NCI-H226 (cell line): ENCODE results near the gene ZNF740.
A peak's percentile ranks its signal among the peaks of the same experiment; 100 is the strongest.

Experiments used
- DNase-seq: peaks from one replicate; pipeline ENCODE4 v3.0.0-alpha.2; 2015

Gene ZNF740

DNA sequence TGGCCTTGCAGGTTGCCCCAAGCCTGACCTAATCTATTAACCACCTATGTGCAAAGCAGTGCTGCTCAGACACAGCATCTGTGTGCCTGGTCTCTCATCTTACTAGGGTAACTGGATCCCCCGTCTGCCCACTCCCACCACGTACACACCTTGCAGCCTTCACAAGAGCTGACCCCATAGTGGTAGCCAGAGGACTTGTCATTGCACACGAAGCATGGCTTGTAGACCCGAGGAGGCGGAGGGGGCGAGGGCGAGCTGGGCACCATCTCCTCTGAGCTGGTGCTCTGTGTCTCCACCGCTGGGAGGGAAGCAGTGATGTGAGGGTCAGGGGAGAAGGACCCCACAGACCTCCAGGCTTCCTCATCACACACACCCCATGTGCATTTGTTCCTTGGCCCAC is 35.0 kb downstream of the ZNF740 start:
- no peak for DNase-seq

DNA sequence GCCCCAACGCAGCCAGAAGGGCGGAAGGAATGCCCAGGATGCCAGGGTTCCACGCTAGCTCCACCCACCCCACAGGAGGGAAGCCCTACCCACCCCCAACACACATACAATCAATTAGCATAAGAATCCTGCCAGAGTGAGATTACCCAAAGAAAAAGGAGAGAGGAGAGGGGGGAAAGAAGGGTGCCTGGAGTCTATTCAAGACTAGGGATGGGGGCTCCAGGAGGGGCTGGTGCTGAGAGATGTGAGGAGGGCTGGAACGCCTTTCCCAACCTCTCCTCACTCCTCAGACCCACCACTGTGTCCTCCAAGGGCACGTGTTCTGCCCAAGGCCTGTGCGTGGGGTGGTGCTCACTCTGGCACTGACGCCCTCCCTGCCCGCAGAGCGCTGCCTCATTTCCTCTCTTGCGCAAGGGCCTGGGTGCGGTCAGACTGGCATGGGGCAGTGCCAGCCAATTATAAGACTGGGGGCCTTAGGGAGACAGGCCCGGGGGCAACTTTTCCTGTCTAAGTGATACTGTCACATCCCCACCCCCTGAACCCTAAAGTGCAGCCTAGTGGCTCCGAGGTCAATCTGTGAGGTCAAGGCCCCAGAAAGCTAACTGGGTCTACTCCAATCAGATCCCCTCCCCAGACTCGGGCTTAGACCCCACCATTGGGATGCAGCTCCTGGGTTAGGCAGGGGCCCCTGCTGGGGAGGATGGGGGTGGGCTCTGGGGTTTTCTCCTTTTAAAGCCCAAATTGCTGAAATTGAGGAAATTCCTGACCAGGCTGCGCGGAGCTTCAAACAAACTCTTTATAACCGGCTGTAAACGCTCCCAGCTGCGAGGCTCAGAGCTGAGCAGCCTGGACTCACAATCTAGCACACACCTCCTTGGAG is 36.8 kb downstream of the ZNF740 start:
- DNase-seq, result peak; percentile 78

DNA sequence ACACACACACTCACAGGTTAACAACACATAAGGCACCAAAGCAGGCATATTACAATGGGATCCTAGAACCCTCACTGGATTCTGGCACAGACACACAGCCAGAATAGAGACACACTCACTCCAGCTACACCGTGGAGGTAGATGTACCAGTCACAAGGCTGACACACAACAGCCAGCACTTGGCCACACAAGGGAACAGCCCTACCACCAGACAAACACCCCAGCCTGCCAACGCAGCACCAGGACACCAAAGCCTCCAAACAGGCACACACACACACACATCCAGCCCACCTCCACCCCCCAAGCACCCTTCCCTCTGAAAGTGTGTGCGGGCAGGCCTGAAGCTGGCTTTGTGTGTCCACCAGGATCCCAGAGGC is 37.4 kb downstream of the ZNF740 start:
- no peak for DNase-seq

DNA sequence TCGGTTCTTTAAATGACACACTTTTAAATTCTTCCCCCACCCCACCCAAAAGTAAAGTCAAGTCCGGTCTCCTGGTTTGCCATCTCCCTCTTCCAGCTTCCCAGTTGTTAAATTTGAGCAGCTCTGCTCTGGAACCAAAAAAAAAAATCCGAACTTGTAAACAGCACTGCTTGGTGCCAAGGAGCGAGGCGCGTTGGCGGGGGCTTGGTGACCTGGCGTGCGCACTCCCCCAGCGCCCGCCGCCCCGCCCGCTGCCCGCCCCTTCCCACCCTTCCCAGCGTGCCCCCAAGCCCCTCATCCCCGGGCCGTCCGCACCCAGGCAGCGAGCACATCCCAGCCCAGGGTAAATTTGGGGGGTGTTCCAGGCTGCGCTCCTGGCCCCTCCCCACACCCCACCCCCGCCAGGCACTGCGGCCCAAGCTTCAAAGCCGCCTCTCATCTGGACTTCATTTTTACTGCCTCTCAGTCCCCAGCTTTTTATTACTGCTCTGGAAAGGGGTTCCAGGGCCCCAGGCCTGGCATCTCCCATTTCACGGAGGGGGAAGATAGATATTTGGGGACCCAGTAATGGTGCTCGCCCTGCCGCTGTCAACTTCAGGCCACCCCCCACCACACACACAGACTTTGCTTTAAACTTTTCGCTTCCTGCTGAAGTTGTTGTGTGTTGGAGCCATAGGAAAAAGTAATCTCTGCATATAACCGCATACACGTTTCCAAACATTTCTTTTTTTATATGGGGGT is 38.2 kb downstream of the ZNF740 start:
- no peak for DNase-seq

DNA sequence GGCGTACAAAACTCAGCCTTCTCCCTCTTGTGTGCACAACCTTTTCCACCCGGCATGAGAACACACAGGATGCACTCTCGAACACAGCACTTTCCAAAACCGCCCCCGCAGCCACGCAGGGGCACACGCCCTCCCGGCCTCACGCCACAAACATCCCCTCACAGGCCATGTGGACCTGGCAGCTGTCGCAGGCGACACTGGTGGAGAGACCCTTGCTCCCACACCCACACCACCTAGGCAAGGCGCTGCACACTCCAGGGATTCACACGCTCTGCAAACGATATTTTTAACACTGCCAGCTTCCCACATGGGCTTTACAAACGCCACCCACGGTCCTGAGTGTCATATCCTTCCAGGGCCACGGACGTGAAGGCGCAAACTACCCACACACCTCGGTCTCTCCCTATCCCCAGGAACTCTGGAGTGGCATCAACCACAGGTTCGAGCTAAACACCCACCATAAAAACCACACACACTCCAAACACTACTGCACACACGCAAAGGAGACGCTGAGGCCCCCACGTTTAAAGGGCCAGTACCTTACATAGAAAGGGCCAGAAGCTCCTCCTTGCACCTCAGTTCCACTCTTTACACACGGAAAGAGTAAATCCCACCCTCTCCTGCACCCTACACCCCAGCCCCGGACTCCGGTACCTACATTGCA is 38.9 kb downstream of the ZNF740 start:
- DNase-seq, result no peak

DNA sequence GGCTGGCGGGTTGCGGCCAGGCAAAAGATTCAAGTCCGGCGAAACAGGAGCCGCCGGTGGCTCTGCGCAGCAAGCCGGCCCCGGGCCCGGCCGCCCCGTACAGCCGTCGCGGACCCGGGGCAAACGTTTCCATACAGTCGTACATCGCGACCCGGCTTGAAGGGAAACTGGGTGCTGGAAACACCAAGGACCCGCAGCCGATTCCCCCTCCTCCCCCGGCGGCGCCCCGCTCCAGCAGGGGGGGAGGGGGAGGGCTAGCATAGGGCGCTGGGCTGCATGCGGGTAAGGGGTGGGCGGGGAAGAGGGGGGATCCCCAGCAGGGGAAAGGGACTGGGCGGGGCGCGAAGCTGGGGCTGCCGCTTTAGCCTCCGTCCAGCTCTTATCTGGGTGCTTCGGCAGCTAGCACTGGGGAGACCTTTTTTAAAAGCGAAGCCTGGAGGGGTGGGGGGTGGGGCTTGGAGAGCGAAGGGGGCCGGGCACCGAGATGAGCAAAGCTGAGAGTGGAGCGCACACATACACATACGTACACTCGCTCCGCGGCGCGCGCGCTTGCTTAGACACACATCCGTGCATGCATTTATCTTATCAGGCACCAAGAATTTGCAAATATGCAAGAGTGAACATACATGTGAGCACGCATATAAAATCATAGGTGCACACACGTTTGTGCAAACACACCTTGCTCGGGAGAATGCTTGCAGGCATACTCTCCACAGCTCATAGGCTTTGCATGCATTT is 39.6 kb downstream of the ZNF740 start:
- peak; percentile 83 for DNase-seq

DNA sequence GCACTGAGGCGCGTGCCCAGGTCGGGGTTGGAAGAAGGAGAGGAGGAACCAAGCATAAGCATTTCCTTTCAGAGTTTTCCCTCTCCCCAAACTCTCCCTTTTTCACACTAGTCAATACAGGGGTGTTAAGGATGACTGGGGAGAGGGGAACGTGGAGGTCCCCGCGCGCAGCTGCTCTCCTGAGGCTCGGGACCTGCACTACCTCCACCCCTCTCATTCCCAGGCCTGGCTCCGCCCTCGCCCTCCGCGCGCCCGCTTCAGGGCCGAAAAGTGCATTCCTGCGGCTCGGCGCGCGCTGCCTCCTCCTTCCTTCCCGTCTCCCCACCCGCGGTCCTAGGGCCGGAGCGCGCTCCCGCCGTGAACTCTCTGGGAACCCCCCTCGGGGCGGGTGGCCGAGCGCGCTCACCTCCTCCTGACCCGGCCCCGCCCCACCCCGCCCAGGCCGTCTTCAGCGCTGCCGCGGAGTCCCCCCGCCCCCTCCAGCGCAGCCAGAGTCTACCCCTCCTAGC is 40.2 kb downstream of the ZNF740 start:
- peak; percentile 100 for DNase-seq

DNA sequence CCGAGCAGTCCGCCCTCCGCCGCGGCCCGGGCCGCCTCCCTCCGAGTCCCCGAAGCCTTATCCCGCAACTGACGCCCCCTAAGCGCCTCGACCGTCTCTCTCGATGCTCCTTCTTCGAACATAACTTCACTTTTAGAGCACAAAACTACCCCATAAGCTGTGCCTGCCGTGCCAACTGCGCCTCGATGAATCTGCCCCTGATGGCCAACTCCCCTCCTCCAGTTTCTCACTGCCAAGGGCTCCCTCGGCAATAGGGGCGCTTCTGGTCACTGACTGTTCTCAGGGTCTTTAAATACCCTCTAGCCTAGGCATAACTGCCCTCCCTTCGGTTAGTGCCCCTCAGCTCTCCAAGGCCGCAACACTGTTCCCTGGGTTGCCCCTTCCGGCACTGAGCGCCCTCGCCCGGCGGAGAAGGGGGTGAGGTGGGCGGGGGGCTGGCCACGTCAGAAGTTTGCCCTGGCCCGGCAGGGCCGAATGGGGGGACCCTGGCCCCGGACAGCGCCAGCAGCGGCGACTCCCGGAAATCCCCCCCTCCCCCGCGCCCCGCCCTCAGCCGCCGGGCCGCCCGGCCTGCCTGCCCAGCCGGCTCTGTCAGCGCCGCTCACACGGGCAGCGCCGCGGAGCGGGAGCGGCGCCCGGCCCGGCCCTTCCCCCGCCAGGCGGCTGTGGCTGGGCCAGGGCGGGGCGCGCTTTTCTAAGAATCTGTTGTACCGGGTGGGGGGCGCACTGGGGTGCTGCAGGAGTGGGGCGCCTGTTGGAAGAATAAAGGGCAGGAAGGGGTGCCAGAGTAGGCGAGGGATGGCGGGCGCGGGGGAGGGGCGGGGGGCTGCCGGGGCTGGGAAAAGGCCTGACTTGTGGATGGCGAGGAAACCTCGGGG is 40.9 kb downstream of the ZNF740 start:
- peak; percentile 77 for DNase-seq

DNA sequence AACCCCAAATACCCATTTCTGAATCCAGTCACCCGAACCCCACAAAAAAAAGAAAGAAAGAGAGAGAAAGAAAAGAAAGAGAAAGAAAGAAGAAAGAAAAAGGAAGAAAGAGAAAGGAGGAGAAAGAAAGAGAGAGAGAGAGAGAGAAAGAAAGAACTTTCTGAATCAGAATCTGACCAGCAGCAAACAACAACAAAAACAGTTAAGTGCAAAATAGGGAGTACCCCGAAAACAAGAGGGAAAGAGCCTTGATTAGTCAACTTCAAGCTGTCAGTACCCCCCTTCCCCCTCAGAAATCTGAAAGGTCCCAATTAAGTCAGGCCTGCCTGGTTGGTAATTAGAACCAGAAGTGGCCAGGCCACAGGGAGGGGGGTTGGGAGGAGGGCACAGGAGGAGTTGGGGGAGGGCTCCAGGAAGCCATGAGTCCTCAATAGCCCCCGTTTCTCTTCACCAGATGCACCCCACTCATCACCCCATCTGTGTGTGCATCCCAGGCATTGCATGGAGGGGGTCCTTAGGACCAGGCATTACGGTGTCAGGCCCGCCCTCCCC is 41.7 kb downstream of the ZNF740 start:
- DNase-seq, result no peak

DNA sequence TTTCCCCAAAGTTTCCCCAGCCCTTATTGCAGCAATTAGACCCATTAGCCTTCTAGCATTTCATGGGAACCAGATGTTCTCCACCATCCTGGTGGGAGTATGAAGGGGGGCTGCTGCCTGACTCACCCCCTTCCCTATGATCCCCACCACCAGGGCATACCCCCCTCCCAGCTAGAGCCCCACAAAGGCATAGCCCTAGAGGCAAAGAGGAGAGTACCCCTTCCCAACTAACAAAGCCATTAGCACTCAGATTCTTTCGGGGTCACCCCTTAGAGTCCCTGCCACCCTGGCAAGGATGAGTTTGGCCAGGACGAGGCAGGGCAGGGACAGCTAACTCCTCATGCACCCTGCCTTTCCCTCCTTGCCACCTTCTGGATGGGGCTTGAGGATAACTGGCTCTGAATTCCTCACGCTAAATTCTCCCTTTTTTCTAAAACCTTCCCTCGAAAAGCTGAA is 42.3 kb downstream of the ZNF740 start:
- DNase-seq, result no peak

DNA sequence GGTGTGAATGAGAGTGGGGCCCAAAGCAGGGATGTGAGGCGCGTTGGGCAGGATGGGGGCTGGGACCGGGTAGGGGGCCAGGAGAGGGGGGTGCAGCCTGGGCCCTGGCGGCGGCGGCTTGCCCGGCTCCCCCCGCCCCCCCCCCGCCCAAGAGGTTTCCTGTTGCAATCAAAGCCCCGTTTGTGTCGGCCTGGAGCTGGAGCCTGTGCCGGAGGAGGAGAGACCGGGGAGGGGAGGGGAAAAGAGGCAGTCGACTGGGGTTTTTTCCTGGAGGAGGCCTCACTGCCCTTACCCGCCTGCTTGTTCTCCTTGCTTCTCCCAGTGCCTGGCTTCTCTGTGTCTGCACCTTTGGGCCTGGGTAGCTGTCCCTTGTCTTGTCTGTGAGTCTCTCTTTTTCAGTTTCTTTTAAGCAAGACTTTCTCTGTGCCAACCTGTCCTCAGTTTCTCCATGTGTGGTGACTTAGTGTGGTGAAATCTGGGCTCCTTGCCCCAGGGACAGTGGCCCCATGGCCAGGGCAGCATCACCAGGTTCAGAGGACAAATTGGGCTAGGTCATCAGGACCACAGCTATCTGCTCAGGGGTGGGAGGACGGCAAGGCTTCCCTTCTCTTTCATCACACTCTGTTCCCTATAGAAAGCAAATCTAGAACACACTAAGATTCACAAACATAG is 43.0 kb downstream of the ZNF740 start:
- no peak for DNase-seq

DNA sequence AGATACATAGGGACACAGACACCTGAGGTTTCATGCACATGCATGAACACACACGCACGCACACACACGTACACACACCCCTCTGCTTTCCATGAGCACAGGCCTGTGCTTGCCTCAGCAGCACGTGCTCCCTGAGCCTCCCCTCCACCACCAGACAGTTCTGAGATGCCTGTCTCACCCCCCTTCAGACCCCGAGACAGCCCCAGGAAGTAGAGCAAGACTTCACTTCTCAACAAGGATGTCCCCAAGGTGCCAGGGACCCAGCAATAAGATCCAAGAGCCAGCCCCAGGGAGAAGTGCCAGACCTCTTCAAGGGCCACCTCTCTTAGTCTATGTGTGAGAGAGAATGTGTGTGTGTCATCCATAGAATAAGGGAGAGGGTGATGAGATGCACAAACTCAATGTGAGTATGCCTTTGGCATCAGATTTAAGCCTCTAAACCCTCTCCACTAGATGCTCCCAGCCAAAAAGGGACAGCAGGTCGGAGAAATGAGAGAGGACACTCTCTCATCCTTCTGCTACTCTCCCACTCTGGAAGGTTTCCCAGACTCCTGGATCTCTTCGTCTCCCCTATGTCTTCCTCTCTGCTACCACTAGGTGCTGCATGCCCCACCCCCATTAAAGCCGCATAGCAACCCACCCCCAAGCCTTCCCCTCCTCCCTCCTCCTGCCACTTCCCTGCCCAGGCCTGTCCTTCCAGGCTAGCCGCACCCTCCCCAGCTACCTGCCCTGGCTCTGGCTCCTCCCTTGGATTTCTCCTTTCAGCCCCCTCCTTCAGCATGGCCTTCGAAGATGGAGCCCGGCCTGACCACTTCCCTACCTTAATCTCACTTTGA is 43.8 kb downstream of the ZNF740 start:
- DNase-seq, result no peak

DNA sequence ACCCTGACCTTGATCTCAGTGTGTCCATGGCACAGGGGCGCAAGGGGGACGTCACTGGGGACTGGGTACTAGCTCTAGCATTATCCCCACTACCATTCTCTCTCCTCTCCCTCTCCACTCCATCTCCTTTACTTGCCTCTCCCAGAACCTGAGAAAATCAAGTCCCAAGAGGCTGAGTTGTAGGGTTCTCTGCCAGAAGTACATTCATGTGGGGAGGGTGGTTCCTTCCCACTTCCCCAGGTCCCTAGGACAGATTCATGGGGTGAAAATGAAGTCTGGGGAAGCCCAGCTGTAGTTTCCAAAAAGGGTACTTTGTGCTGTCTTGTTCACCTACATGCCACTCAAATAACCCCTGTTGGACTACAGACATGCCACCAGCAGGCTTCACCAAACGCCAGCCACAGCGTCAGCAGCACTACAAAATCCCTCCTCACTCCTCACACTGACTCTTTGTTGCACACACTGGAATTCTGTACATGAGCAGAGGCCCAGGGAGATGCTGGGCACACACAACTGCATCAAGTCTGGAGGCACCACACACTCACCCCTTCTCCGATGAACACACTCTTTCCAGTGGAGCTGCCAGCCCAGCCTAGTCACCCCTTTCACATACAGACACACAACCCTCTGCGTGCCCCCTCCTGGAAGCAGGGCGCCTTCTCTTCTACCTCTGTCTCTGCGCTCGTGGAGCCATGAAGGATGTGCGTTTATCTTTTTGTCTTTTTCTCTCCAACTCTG is 44.5 kb downstream of the ZNF740 start:
- DNase-seq, result no peak

DNA sequence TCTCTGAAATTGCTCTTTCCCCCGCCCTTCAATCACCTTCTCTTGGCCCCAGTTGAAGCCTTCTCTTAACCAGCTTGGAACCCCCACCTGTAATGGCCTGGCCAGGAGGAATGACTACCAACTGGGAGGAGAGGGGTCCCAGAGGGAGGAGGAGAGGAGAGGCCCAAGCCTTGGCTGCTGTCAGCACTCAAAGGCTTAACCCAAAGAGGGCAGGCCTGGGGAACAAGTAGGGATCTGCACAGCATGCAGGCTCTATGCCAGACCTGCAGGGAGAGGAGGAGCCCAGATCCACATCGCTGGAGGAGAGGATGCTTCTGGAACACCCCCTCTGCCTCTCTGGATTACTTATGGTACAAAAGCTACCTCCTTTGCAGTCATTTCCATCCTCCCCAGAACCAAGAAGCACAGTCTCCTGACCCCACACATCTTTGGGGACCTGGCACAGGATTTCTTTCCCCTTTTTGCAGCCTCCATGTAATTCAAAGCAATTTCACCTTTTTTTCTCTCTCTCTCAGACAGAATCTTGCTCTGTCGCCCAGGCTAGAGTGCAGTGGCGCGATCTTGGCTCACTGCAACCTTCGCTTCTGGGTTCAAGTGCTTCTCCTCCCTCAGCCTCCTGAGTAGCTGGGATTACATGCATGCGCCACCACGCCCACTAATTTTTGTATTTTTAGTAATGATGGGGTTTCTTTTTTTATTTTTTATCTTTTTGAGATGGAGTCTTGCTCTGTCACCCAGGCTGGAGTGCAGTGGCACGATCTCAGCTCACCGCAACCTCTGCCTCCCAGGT is 45.3 kb downstream of the ZNF740 start:
- no peak for DNase-seq

DNA sequence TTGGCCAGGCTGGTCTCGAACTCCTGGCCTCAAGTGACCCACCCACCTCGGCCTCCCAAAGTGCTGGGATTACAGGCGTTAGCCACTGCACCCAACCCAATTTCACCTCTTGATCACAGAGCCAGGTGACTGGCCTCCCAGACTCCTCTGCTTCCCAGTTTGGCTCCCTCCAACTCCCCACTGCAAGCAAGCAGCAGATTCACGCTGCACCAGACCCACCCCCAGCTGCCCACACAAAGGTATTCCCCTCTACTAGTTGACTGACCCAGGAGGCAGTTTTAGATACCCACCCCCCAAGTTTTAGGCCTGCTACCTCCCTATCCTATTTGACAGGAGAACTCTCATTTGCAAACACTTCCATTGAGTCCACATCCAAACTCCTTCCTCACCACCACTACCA is 46.3 kb downstream of the ZNF740 start:
- DNase-seq, result no peak

DNA sequence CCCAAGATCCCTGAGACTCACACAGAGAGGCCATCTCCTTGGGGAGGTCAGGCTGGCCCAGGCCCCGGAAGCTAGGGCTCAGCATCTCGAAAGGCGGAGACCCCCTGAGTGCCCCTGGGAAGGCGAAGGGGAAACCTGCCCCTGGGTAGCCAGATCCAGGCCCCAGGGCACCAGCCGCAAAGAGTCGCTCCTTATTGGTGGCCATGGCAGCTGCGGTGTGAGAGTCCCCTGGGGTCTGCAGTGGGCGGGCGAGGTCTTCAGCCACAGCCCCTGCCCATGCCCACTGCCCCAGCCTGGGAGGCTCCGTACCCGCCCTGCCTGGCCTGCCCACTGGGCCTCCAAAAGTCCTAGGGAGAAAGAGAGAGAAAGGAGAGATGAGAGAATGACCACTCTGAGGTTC is 46.8 kb downstream of the ZNF740 start:
- DNase-seq, result no peak

DNA sequence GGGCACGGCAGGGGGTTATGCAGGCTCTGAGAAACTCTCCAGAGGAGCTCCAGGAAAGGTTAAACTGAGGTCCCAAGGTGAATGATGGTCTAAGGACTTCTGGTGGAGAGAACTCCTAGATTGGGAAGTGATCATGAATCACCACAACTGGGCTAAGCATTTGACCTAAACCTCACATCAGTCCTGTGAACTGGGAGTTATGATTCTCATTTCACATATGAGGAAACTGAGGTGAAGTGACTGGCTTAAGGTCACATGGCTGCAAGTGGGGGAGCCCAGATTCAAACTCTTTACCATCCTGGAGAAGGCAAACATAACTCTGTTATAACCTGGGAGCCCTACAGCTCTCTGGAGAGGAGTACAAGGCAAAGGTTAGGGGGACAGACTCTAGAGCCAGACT is 47.3 kb downstream of the ZNF740 start:
- no peak for DNase-seq

DNA sequence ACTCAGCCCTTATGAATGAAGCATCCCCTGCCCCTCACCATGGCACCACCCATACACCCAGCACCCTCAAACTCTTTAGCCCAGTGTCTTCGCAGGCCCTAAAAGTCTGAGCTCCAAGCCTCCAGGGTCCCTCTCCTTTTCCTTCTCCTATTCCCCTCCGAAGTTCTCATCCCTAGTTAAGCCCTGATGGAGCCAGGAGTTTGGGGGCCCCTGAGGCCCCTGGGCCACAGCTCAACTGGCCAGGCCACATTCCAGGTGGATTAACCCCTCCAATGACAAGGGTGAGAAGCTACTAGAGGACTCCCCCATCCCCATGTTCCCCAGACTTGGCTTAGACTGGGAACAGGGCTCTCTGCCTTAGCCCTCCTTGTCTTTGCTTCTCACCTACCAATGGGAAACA is 48.9 kb downstream of the ZNF740 start:
- DNase-seq, result no peak
